H1 (cell line): ENCODE measurements around the gene LGALS4. TPM values are rescaled to one million over a fixed set of nuclear protein-coding genes. Genes with fewer than 3 reads are reported as not detected.

ENCODE experiments used
- CTCF ChIA-PET: fragments of 300-600 bp; sonication (Branson Sonifier 250); formaldehyde crosslinking; loops from one replicate; lab custom pipeline; 2021; ENCODE audit not compliant: partially characterized antibody; lab: Charles Lee
- POLR2A ChIA-PET: fragments of 300-600 bp; sonication (Branson Sonifier 250); formaldehyde crosslinking; loops from one replicate; lab custom pipeline; 2021; ENCODE audit warnings: inconsistent platforms; ENCODE audit not compliant: partially characterized antibody; lab: Charles Lee
- DNase-seq, 2 experiments: peaks; one replicate each; pipeline versions ENCODE4 v3.0.0 to v3.0.0-alpha.2; 2010 to 2022; ENCODE audit warnings: low spot score in 2 of 2, low read depth in 1 of 2, mixed read lengths in 1 of 2
- FAIRE-seq: peaks from 2 replicates; lab custom pipeline; 2011; peaks lifted over from hg19 to GRCh38; lab: Jason Lieb, UNC
- H2AFZ ChIP-seq: 2 replicates; pipeline ENCODE4 v1.8.1; 2012; ENCODE audit warnings: low read length, inconsistent platforms
- H2AK5ac ChIP-seq: 2 replicates; pipeline ENCODE4 v1.6.1; 2013; ENCODE audit warnings: low read depth, low read length
- H2BK120ac ChIP-seq: replicated peaks from 2 replicates; pipeline ENCODE3; 2013; ENCODE audit warnings: low read depth, low read length, inconsistent platforms
- H2BK12ac ChIP-seq: 2 replicates; pipeline ENCODE4 v1.6.1; 2013; ENCODE audit warnings: low read depth, low read length
- H2BK15ac ChIP-seq: 2 replicates; pipeline ENCODE4 v1.6.1; 2013; ENCODE audit warnings: low read length
- H2BK20ac ChIP-seq: 2 replicates; pipeline ENCODE4 v1.6.1; 2013; ENCODE audit warnings: low read length
- H2BK5ac ChIP-seq: 2 replicates; pipeline ENCODE4 v1.6.1; 2013; ENCODE audit warnings: low read depth, low read length
- H3K14ac ChIP-seq: 2 replicates; pipeline ENCODE4 v1.6.1; 2013; ENCODE audit warnings: inconsistent platforms; ENCODE audit not compliant: insufficient read length
- H3K18ac ChIP-seq: 2 replicates; pipeline ENCODE4 v1.6.1; 2013; ENCODE audit warnings: low read length; ENCODE audit errors: extremely low read depth
- H3K23ac ChIP-seq: 2 replicates; pipeline ENCODE4 v1.6.1; 2013; ENCODE audit warnings: inconsistent platforms; ENCODE audit not compliant: insufficient read length
- H3K23me2 ChIP-seq: 2 replicates; pipeline ENCODE4 v1.6.1; 2013; ENCODE audit warnings: low read depth, low read length
- H3K27ac ChIP-seq: 2 replicates; pipeline ENCODE4 v1.6.1; 2011; ENCODE audit warnings: low read depth, low read length, inconsistent platforms
- H3K27me3 ChIP-seq, 4 experiments: replicated peaks in 1 of 4; 1 replicate in 1 of 4; 2 replicates in 3 of 4; pipeline versions ENCODE4 v1.6.1 to v1.8.1; 2011 to 2013; ENCODE audit warnings: low read length in 3 of 4, mild to moderate bottlenecking in 3 of 4, inconsistent platforms in 2 of 4, mixed read lengths in 2 of 4, moderate library complexity in 1 of 4; ENCODE audit not compliant: control insufficient read depth in 3 of 4, insufficient read depth in 3 of 4; ENCODE audit errors: extremely low read depth in 1 of 4
- H3K36me3 ChIP-seq, 4 experiments: 2 replicates each; pipeline versions ENCODE4 v1.6.1 to v1.8.1; 2011 to 2013; ENCODE audit warnings: mild to moderate bottlenecking in 4 of 4, low read length in 3 of 4, moderate library complexity in 2 of 4, control low read depth in 1 of 4, inconsistent platforms in 1 of 4; ENCODE audit not compliant: insufficient read depth in 4 of 4, control insufficient read depth in 2 of 4
- H3K4ac ChIP-seq: replicated peaks from 2 replicates; pipeline ENCODE3; 2013; ENCODE audit warnings: low read length, low read depth, mixed read lengths, inconsistent platforms; ENCODE audit not compliant: insufficient read length
- H3K4me1 ChIP-seq, 4 experiments: replicated peaks in 1 of 4; 1 replicate in 1 of 4; 2 replicates in 3 of 4; pipeline versions ENCODE4 v1.6.1 to v1.8.1; 2011 to 2013; ENCODE audit warnings: low read length in 3 of 4, inconsistent platforms in 2 of 4, mixed read lengths in 1 of 4; ENCODE audit not compliant: insufficient read depth in 4 of 4, control insufficient read depth in 3 of 4
- H3K4me2 ChIP-seq, 2 experiments: 2 replicates each; pipeline versions ENCODE4 v1.6.1 to v1.8.1; 2011 to 2013; ENCODE audit warnings: low read depth in 2 of 2, low read length in 2 of 2, control low read depth in 1 of 2, inconsistent platforms in 1 of 2, mild to moderate bottlenecking in 1 of 2; ENCODE audit not compliant: insufficient read depth in 1 of 2
- H3K4me3 ChIP-seq, 4 experiments: fragments of 200-600, 300-600 bp in 1 of 4; sonication (generic), shearing (Covaris generic), sonication (Bioruptor Twin) in 1 of 4; 2 replicates each; pipeline versions ENCODE4 v1.5.1 to v1.8.1; 2011 to 2016; ENCODE audit warnings: low read length in 4 of 4, low read depth in 3 of 4, control low read depth in 2 of 4, inconsistent platforms in 2 of 4, mild to moderate bottlenecking in 2 of 4, mixed read lengths in 1 of 4, moderate library complexity in 1 of 4; ENCODE audit not compliant: insufficient read depth in 2 of 4; ENCODE audit errors: extremely low read depth in 1 of 4
- H3K56ac ChIP-seq: replicated peaks from 2 replicates; pipeline ENCODE3; 2013; ENCODE audit warnings: low read depth, mild to moderate bottlenecking, mixed read lengths, low read length, inconsistent platforms; ENCODE audit not compliant: insufficient read length
- H3K79me1 ChIP-seq: 2 replicates; pipeline ENCODE4 v1.6.1; 2013; ENCODE audit warnings: low read depth, low read length, control low read depth
- H3K79me2 ChIP-seq, 2 experiments: 2 replicates each; pipeline versions ENCODE4 v1.6.1 to v1.8.1; 2012 to 2013; ENCODE audit warnings: low read length in 2 of 2, mild to moderate bottlenecking in 2 of 2, inconsistent platforms in 1 of 2; ENCODE audit not compliant: insufficient read depth in 2 of 2, control insufficient read depth in 1 of 2
- H3K9ac ChIP-seq, 4 experiments: replicated peaks in 1 of 4; 1 replicate in 1 of 4; 2 replicates in 3 of 4; pipeline versions ENCODE4 v1.6.1 to v1.8.1; 2011 to 2013; ENCODE audit warnings: low read depth in 3 of 4, low read length in 3 of 4, control low read depth in 2 of 4, mild to moderate bottlenecking in 2 of 4, moderate library complexity in 2 of 4, inconsistent platforms in 1 of 4; ENCODE audit errors: extremely low read depth in 1 of 4
- H3K9me3 ChIP-seq, 2 experiments: 2 replicates each; pipeline versions ENCODE4 v1.6.1 to v1.8.1; 2012 to 2013; ENCODE audit warnings: mild to moderate bottlenecking in 2 of 2, moderate library complexity in 2 of 2, control low read depth in 1 of 2, inconsistent platforms in 1 of 2, low read depth in 1 of 2, low read length in 1 of 2, mixed read lengths in 1 of 2; ENCODE audit not compliant: insufficient read depth in 2 of 2
- H4K20me1 ChIP-seq, 2 experiments: replicated peaks in 1 of 2; 2 replicates each; pipeline versions ENCODE3 to v1.8.1; 2011 to 2013; ENCODE audit warnings: inconsistent platforms in 2 of 2, low read length in 2 of 2, mild to moderate bottlenecking in 1 of 2; ENCODE audit not compliant: insufficient read depth in 2 of 2, control insufficient read depth in 1 of 2
- H4K5ac ChIP-seq: 2 replicates; pipeline ENCODE4 v1.6.1; 2013; ENCODE audit warnings: low read length, low read depth, mixed read lengths, inconsistent platforms; ENCODE audit not compliant: insufficient read length
- H4K8ac ChIP-seq: 2 replicates; pipeline ENCODE4 v1.8.0; 2013; ENCODE audit warnings: mild to moderate bottlenecking, moderate library complexity, low read length, inconsistent platforms; ENCODE audit not compliant: insufficient read depth; ENCODE audit errors: extremely low read depth
- H4K91ac ChIP-seq: replicated peaks from 2 replicates; pipeline ENCODE3; 2013; ENCODE audit warnings: low read length, mixed read lengths, inconsistent platforms; ENCODE audit not compliant: insufficient read length
- ATF3 ChIP-seq: IDR thresholded peaks from 2 replicates; pipeline ENCODE4 v1.6.1; 2011; ENCODE audit warnings: low read depth, mild to moderate bottlenecking, low read length; ENCODE audit not compliant: insufficient read depth
- CEBPB ChIP-seq: IDR thresholded peaks from 2 replicates; pipeline ENCODE4 v1.6.1; 2012; ENCODE audit warnings: low read depth, low read length
- CTBP2 ChIP-seq: IDR thresholded peaks from 2 replicates; pipeline ENCODE4 v1.7.0; 2011; ENCODE audit warnings: borderline replicate concordance, mild to moderate bottlenecking, moderate library complexity, mixed read lengths, low read length; ENCODE audit not compliant: insufficient read depth, insufficient read length
- GTF2F1 ChIP-seq: IDR thresholded peaks from 2 replicates; pipeline ENCODE4 v1.6.1; 2012; ENCODE audit warnings: low read depth, low read length, improper control_type of control experiment, borderline replicate concordance
- KDM1A ChIP-seq: fragments of 200-600, 300-600 bp; sonication (generic); IDR thresholded peaks from 2 replicates; pipeline ENCODE4 v1.7.1; 2016; ENCODE audit warnings: mild to moderate bottlenecking, low read length, borderline replicate concordance
- POLR2A ChIP-seq, 2 experiments: IDR thresholded peaks; 1 replicate in 1 of 2; 2 replicates in 1 of 2; pipeline ENCODE4 v1.6.1; 2011; ENCODE audit warnings: low read depth in 2 of 2, low read length in 2 of 2, mild to moderate bottlenecking in 2 of 2; ENCODE audit errors: control extremely low read depth in 1 of 2
- TAF7 ChIP-seq: optimal IDR thresholded peaks from 2 replicates; pipeline ENCODE3; 2011; ENCODE audit warnings: low read depth, mild to moderate bottlenecking, inconsistent platforms, low read length, moderate library complexity, borderline replicate concordance
- WGBS, 2 experiments: shearing (Covaris generic) in 1 of 2; methylation state at CpG; one replicate each; pipeline versions ENCODE4 v1.1.6 to v1.1.7; 2013 to 2015; ENCODE audit warnings: low lambda C conversion rate in 2 of 2, mixed read lengths in 2 of 2, inconsistent platforms in 1 of 2, low coverage in 1 of 2, missing lambda C conversion rate in 1 of 2; ENCODE audit not compliant: insufficient replicate concordance in 2 of 2, insufficient coverage in 1 of 2, insufficient read length in 1 of 2; ENCODE audit errors: extremely low coverage in 1 of 2, missing lambda C conversion rate in 1 of 2; 5-methylcytosine and 5-hydroxymethylcytosine counted together
- polyA plus RNA-seq, 7 experiments: library from polyadenylated mRNA; depleted of rRNA in 3 of 7; stranded (reverse) in 5 of 7; unstranded in 2 of 7; fragments of >200 nt in 5 of 7; fragments of 200-250 nt in 2 of 7; gene quantifications; 1 replicate in 5 of 7; 2 replicates in 1 of 7; 4 replicates in 1 of 7; pipeline versions ENCODE4 v1.2.1 to v1.2.3, GENCODE V29; 2011 to 2013; ENCODE audit warnings: missing spikeins in 2 of 7, mixed read lengths in 2 of 7
- total RNA-seq: library from RNA; stranded (reverse); fragmentation: NEBNext Ultra II Directional; extraction: Animal tissue kit (Norgen Biotek cat#: 25700); gene quantifications from 2 replicates; pipeline ENCODE4 v1.2.1, GENCODE V29; 2021
- TF ChIP-seq, protein P1 (sequence below), 3 experiments: IDR thresholded peaks; 1 replicate in 2 of 3; 2 replicates in 1 of 3; pipeline versions ENCODE4 v1.5.1 to v1.6.1; 2011; ENCODE audit warnings: low read length in 3 of 3, mild to moderate bottlenecking in 3 of 3, inconsistent platforms in 2 of 3, low read depth in 1 of 3, moderate library complexity in 1 of 3; ENCODE audit not compliant: insufficient read depth in 1 of 3; ENCODE audit errors: control extremely low read depth in 1 of 3
- TF ChIP-seq, protein P2 (sequence below): IDR thresholded peaks from 2 replicates; pipeline ENCODE4 v1.6.1; 2011; ENCODE audit warnings: low read length, improper control_type of control experiment

LGALS4 gene
- total and polyA plus RNA-seq, 2 of the 8 experiments (the other 6 are each of a cell fraction or from before 2014, with no cell fraction given): 0.32 to 0.37 TPM

DNA sequence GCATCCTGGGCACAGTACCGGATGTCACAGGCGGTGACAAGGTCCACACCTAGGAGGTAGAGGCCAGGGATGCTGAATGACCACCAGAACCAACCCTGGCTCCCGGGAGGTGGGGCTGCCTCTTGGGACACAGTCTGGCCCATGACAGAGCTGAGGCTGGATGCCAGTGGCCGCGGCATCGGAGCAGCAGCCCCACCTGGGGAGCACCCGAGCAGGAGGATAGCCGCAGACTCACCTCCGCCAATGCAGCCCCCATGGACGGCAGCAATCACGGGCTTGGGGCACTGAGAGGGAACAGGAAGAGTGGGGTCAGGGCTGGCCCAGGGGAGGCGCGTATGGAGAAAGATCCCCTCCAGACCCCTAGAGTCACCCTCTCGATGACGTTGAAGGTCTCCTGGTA, 4.3 kb upstream of the LGALS4 start:
- FAIRE-seq (no peak), DNase-seq (no peak)
- ChIA-PET POLR2A (interaction anchor here (0.6 to 1.7 kb wide), 7 partner anchors 15 to 84 kb away, joined by 3 to 6 read pairs (median 3); partner anchors contain the start of gene ECH1), CTCF (interaction anchor here (0.5 to 1.5 kb wide), 3 partner anchors 17 to 71 kb away, joined by 3 to 4 read pairs (median 4); no protein-coding TSS in a partner anchor)
- Histone ChIP-seq H3K9ac (no peak overlapping the region), H3K23me2 (no peaks in the 10 kb centered on the region), H3K23ac (no peak overlapping the region), H2AK5ac (no peak overlapping the region), H3K27me3 (no peaks in the 10 kb centered on the region), H4K5ac (no peak overlapping the region), H3K9me3 (peaks cover 0 to 9% of the 10 kb centered on the region in 2 experiments; a peak in 1 of 4 replicates), H3K4me2 (no peak overlapping the region), H3K4me3 (no peak overlapping the region), H4K91ac (no peak overlapping the region), H3K18ac (no peak overlapping the region), H3K56ac (no peak overlapping the region), H3K79me1 (no peaks in the 10 kb centered on the region), H3K4me1 (no peaks in the 10 kb centered on the region), H2AFZ (no peak overlapping the region), H2BK120ac (no peak overlapping the region), H2BK5ac (no peak overlapping the region), H3K4ac (no peak overlapping the region), H3K79me2 (no peaks in the 10 kb centered on the region), H2BK20ac (no peak overlapping the region), H4K8ac (no peak overlapping the region), H3K36me3 (peaks cover 0 to 28% (median 11%) of the 10 kb centered on the region in 4 experiments; a peak in 5 of 8 replicates), H3K14ac (no peak overlapping the region), H2BK15ac (no peak overlapping the region), H3K27ac (no peak overlapping the region), H4K20me1 (peaks cover 2 to 5% of the 10 kb centered on the region in 2 experiments), H2BK12ac (no peak overlapping the region)
- WGBS, 2 experiments: 95% methylated on average over 15 of the region's 15 CpGs; no CpG with 5 or more reads in 1 of the 2 experiments
- TF ChIP-seq, protein P1, sequence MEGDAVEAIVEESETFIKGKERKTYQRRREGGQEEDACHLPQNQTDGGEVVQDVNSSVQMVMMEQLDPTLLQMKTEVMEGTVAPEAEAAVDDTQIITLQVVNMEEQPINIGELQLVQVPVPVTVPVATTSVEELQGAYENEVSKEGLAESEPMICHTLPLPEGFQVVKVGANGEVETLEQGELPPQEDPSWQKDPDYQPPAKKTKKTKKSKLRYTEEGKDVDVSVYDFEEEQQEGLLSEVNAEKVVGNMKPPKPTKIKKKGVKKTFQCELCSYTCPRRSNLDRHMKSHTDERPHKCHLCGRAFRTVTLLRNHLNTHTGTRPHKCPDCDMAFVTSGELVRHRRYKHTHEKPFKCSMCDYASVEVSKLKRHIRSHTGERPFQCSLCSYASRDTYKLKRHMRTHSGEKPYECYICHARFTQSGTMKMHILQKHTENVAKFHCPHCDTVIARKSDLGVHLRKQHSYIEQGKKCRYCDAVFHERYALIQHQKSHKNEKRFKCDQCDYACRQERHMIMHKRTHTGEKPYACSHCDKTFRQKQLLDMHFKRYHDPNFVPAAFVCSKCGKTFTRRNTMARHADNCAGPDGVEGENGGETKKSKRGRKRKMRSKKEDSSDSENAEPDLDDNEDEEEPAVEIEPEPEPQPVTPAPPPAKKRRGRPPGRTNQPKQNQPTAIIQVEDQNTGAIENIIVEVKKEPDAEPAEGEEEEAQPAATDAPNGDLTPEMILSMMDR (IDR thresholded peaks at IDR 0.05; ENCODE audit: control extremely low read depth in 1 of 3, insufficient read depth in 1 of 3, low read depth in 1 of 3, low read length in 3 of 3): no peak
- TF ChIP-seq ATF3: no peak
- no peak for TF ChIP-seq KDM1A
- TF ChIP-seq CEBPB: no peak
- no peak for TF ChIP-seq GTF2F1
- no peak for TF ChIP-seq CTBP2
- no peak for TF ChIP-seq TAF7
- TF ChIP-seq, protein P2, sequence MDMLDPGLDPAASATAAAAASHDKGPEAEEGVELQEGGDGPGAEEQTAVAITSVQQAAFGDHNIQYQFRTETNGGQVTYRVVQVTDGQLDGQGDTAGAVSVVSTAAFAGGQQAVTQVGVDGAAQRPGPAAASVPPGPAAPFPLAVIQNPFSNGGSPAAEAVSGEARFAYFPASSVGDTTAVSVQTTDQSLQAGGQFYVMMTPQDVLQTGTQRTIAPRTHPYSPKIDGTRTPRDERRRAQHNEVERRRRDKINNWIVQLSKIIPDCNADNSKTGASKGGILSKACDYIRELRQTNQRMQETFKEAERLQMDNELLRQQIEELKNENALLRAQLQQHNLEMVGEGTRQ: no peak
- no peak for TF ChIP-seq POLR2A (IDR thresholded peaks at IDR 0.05; ENCODE audit: control extremely low read depth in 1 of 2, low read depth in 2 of 2, low read length in 2 of 2)
